ENCODE data around the gene GAREM1.

GAREM1 gene

GRCh38 chr18:32438173-32438572 is 32.5 kb downstream of the GAREM1 start:
- Histone ChIP-seq H3K9ac (ENCODE audit: low read length) (no peak overlapping the region), H3K4me3 (ENCODE audit: low read depth, low read length, poor library complexity, severe bottlenecking) (no peak overlapping the region), H2AFZ (ENCODE audit: low read length) (no peak overlapping the region), H3K4me1 (ENCODE audit: insufficient read depth, low read length, severe bottlenecking) (no peaks in the 10 kb centered on the region), H3K36me3 (ENCODE audit: insufficient read depth, low read length) (no peaks in the 10 kb centered on the region), H3K9me3 (ENCODE audit: low read length) (no peaks in the 10 kb centered on the region), H3F3A (ENCODE audit: insufficient read depth, low read length) (no peaks in the 10 kb centered on the region), H3K4me2 (ENCODE audit: low read length) (no peak overlapping the region), H4K20me1 (ENCODE audit: insufficient read depth, low read length) (no peaks in the 10 kb centered on the region), H3K79me2 (ENCODE audit: insufficient read depth, low read length) (no peaks in the 10 kb centered on the region), H3K27me3 (ENCODE audit: insufficient read depth, low read length) (no peaks in the 10 kb centered on the region), H3K9me2 (ENCODE audit: low read depth, low read length) (no peaks in the 10 kb centered on the region), H3K27ac (ENCODE audit: low read depth, low read length, poor library complexity, severe bottlenecking) (no peak overlapping the region)
- TF ChIP-seq CTCF (IDR thresholded peaks at IDR 0.05; ENCODE audit: low read length), result no peak
- no peak for TF ChIP-seq EZH2 (IDR thresholded peaks at IDR 0.05; ENCODE audit: borderline replicate concordance, low read length)

GRCh38 chr18:32437100-32437834 is 33.4 kb downstream of the GAREM1 start:
- Histone ChIP-seq H3F3A (ENCODE audit: insufficient read depth, low read length) (no peaks in the 10 kb centered on the region), H3K36me3 (ENCODE audit: insufficient read depth, low read length) (no peaks in the 10 kb centered on the region), H3K4me3 (ENCODE audit: low read depth, low read length, poor library complexity, severe bottlenecking) (no peak overlapping the region), H3K9ac (ENCODE audit: low read length) (no peak overlapping the region), H3K79me2 (ENCODE audit: insufficient read depth, low read length) (no peaks in the 10 kb centered on the region), H3K9me2 (ENCODE audit: low read depth, low read length) (no peaks in the 10 kb centered on the region), H3K4me2 (ENCODE audit: low read length) (no peak overlapping the region), H3K27ac (ENCODE audit: low read depth, low read length, poor library complexity, severe bottlenecking) (no peak overlapping the region), H3K9me3 (ENCODE audit: low read length) (no peaks in the 10 kb centered on the region), H3K27me3 (ENCODE audit: insufficient read depth, low read length) (no peaks in the 10 kb centered on the region), H3K4me1 (ENCODE audit: insufficient read depth, low read length, severe bottlenecking) (no peaks in the 10 kb centered on the region), H4K20me1 (ENCODE audit: insufficient read depth, low read length) (no peaks in the 10 kb centered on the region), H2AFZ (ENCODE audit: low read length) (no peak overlapping the region)
- no peak for TF ChIP-seq CTCF (IDR thresholded peaks at IDR 0.05; ENCODE audit: low read length)
- no peak for TF ChIP-seq EZH2 (IDR thresholded peaks at IDR 0.05; ENCODE audit: borderline replicate concordance, low read length)

GRCh38 chr18:32435631-32436500 is 34.8 kb downstream of the GAREM1 start:
- no peaks in the 10 kb centered on the region for H4K20me1 ChIP-seq (ENCODE audit: insufficient read depth, low read length)
- H3K79me2 ChIP-seq (ENCODE audit: insufficient read depth, low read length), result no peaks in the 10 kb centered on the region
- H3K27ac ChIP-seq (ENCODE audit: low read depth, low read length, poor library complexity, severe bottlenecking), result no peak overlapping the region
- no peak overlapping the region for H3K4me2 ChIP-seq (ENCODE audit: low read length)
- no peaks in the 10 kb centered on the region for H3K9me2 ChIP-seq (ENCODE audit: low read depth, low read length)
- no peaks in the 10 kb centered on the region for H3F3A ChIP-seq (ENCODE audit: insufficient read depth, low read length)
- no peaks in the 10 kb centered on the region for H3K4me1 ChIP-seq (ENCODE audit: insufficient read depth, low read length, severe bottlenecking)
- H3K27me3 ChIP-seq (ENCODE audit: insufficient read depth, low read length), result no peaks in the 10 kb centered on the region
- H3K9ac ChIP-seq (ENCODE audit: low read length), result no peak overlapping the region
- no peak overlapping the region for H3K4me3 ChIP-seq (ENCODE audit: low read depth, low read length, poor library complexity, severe bottlenecking)
- no peaks in the 10 kb centered on the region for H3K9me3 ChIP-seq (ENCODE audit: low read length)
- H2AFZ ChIP-seq (ENCODE audit: low read length), result no peak overlapping the region
- no peaks in the 10 kb centered on the region for H3K36me3 ChIP-seq (ENCODE audit: insufficient read depth, low read length)
- TF ChIP-seq EZH2 (IDR thresholded peaks at IDR 0.05; ENCODE audit: borderline replicate concordance, low read length), result no peak
- TF ChIP-seq CTCF (IDR thresholded peaks at IDR 0.05; ENCODE audit: low read length), result no peak
